ENCODE data around the gene CCDC63.

DNA sequence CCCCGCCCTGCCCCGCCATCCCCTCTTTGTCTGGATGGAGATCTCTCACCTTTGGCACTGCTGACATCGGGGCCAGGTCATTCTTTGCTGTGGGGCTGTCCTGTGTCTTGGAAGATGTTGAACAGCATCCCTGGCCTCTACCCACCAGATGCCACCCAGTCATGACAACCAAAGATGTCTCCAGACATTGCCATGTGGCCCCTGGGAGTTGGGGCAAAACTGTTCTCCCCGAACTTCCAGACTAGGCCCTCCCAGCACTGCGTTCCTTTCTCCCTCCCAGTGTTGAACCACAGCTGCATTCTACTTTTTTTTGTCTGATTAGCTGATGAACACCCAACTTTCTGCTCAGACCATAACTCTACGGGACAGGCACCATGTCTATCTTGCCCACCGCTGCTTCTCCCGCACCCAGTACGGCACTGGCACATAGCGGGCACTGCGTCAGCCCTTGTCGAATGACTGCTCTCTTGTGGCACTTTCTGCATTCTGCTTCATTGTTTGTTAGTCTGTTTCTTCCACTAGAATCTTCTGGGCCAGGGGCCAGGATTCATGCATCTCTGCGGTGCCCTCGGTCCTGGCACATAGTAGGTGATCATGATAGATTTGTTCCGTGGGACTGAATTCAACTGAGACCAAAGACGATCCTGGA is 86.7 kb downstream of the CCDC63 start:
- TF ChIP-seq RAD21 (IDR thresholded peaks at IDR 0.05; ENCODE audit: low read depth) (no peak), TAF1 (IDR thresholded peaks at IDR 0.05; ENCODE audit: low read depth) (no peak), TCF12 (IDR thresholded peaks at IDR 0.05; ENCODE audit: low read depth) (no peak), NFIC (IDR thresholded peaks at IDR 0.05) (no peak), EP300 (IDR thresholded peaks at IDR 0.05; ENCODE audit: borderline replicate concordance) (no peak), YY1 (IDR thresholded peaks at IDR 0.05; ENCODE audit: low read depth) (no peak), ZBTB7A (IDR thresholded peaks at IDR 0.05; ENCODE audit: low read depth) (no peak), CEBPB (IDR thresholded peaks at IDR 0.05) (no peak), CREB1 (IDR thresholded peaks at IDR 0.05; ENCODE audit: low read depth) (no peak), FOXM1 (IDR thresholded peaks at IDR 0.05; ENCODE audit: borderline replicate concordance, low read depth) (no peak)
- TF ChIP-seq, protein P1, sequence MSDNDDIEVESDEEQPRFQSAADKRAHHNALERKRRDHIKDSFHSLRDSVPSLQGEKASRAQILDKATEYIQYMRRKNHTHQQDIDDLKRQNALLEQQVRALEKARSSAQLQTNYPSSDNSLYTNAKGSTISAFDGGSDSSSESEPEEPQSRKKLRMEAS (IDR thresholded peaks at IDR 0.05): no peak
- TF ChIP-seq, protein P2, sequence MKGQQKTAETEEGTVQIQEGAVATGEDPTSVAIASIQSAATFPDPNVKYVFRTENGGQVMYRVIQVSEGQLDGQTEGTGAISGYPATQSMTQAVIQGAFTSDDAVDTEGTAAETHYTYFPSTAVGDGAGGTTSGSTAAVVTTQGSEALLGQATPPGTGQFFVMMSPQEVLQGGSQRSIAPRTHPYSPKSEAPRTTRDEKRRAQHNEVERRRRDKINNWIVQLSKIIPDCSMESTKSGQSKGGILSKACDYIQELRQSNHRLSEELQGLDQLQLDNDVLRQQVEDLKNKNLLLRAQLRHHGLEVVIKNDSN (IDR thresholded peaks at IDR 0.05): no peak
- TF ChIP-seq, protein P3, sequence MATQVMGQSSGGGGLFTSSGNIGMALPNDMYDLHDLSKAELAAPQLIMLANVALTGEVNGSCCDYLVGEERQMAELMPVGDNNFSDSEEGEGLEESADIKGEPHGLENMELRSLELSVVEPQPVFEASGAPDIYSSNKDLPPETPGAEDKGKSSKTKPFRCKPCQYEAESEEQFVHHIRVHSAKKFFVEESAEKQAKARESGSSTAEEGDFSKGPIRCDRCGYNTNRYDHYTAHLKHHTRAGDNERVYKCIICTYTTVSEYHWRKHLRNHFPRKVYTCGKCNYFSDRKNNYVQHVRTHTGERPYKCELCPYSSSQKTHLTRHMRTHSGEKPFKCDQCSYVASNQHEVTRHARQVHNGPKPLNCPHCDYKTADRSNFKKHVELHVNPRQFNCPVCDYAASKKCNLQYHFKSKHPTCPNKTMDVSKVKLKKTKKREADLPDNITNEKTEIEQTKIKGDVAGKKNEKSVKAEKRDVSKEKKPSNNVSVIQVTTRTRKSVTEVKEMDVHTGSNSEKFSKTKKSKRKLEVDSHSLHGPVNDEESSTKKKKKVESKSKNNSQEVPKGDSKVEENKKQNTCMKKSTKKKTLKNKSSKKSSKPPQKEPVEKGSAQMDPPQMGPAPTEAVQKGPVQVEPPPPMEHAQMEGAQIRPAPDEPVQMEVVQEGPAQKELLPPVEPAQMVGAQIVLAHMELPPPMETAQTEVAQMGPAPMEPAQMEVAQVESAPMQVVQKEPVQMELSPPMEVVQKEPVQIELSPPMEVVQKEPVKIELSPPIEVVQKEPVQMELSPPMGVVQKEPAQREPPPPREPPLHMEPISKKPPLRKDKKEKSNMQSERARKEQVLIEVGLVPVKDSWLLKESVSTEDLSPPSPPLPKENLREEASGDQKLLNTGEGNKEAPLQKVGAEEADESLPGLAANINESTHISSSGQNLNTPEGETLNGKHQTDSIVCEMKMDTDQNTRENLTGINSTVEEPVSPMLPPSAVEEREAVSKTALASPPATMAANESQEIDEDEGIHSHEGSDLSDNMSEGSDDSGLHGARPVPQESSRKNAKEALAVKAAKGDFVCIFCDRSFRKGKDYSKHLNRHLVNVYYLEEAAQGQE (IDR thresholded peaks at IDR 0.05; ENCODE audit: low read depth): no peak

Measured in Ishikawa (cell line).